Karpas-422 (cell line): ENCODE measurements around the gene SPRED3. TPM values are rescaled to one million over a fixed set of nuclear protein-coding genes. Genes with fewer than 3 reads are reported as not detected.
A peak's percentile ranks its signal among the peaks of the same experiment; 100 is the strongest.
"Not testable (repeated sequence)": the region's sequence is repeated elsewhere in the genome, so short reads cannot be mapped to it uniquely, and the experiment has no call there.

ENCODE experiments used
- DNase-seq: peaks from one replicate; pipeline ENCODE4 v3.0.0-alpha.2; 2015
- H2AFZ ChIP-seq: fragments of 200-600 bp; sonication (generic); 2 replicates; pipeline ENCODE4 v1.6.1; 2014; ENCODE audit warnings: antibody characterized with exemption, low read length, mixed read lengths
- H3K27ac ChIP-seq: fragments of 200-600 bp; sonication (generic); 2 replicates; pipeline ENCODE4 v1.5.1; 2014; ENCODE audit warnings: mild to moderate bottlenecking, low read length, moderate library complexity
- H3K27me3 ChIP-seq: fragments of 200-600 bp; sonication (generic); 2 replicates; pipeline ENCODE4 v1.6.1; 2014; ENCODE audit warnings: low read length, mixed read lengths
- H3K36me3 ChIP-seq: fragments of 200-600 bp; sonication (generic); 2 replicates; pipeline ENCODE4 v1.6.1; 2014; ENCODE audit warnings: low read length, mixed read lengths; ENCODE audit not compliant: insufficient read depth
- H3K4me1 ChIP-seq: fragments of 200-600 bp; sonication (generic); 2 replicates; pipeline ENCODE4 v1.6.1; 2014; ENCODE audit warnings: mild to moderate bottlenecking, low read length, mixed read lengths
- H3K4me2 ChIP-seq: fragments of 200-600 bp; sonication (generic); 2 replicates; pipeline ENCODE4 v1.6.1; 2014; ENCODE audit warnings: low read length, low read depth, mild to moderate bottlenecking; ENCODE audit not compliant: poor library complexity, severe bottlenecking
- H3K4me3 ChIP-seq: fragments of 200-600 bp; sonication (generic); 2 replicates; pipeline ENCODE4 v1.5.1; 2014; ENCODE audit warnings: mild to moderate bottlenecking, antibody characterized with exemption, low read length, mixed read lengths
- H3K79me2 ChIP-seq: fragments of 200-600 bp; sonication (generic); 2 replicates; pipeline ENCODE4 v1.6.1; 2014; ENCODE audit warnings: mild to moderate bottlenecking, low read length, mixed read lengths
- H3K9ac ChIP-seq: fragments of 200-600 bp; sonication (generic); 2 replicates; pipeline ENCODE4 v1.6.0; 2014; ENCODE audit warnings: low read length
- H3K9me2 ChIP-seq: fragments of 200-600 bp; sonication (generic), shearing (Covaris generic); replicated peaks from 2 replicates; pipeline ENCODE4 v1.6.0; 2014; ENCODE audit warnings: mild to moderate bottlenecking, low read length, moderate library complexity; ENCODE audit not compliant: insufficient read depth
- H3K9me3 ChIP-seq: fragments of 300-700, 200-600 bp; sonication (generic); 2 replicates; pipeline ENCODE4 v1.6.1; 2014; ENCODE audit warnings: low read length, mixed read lengths
- H4K20me1 ChIP-seq: fragments of 200-600 bp; sonication (generic); 2 replicates; pipeline ENCODE4 v1.6.1; 2014; ENCODE audit warnings: mild to moderate bottlenecking, antibody characterized with exemption, low read length, low read depth; ENCODE audit not compliant: insufficient read depth
- total RNA-seq: library from RNA; depleted of rRNA; stranded (reverse); fragments of >200 nt; shearing (Covaris generic); gene quantifications from 2 replicates; pipeline ENCODE4 v1.2.3, GENCODE V29; 2014; ENCODE audit warnings: low replicate concordance

The SPRED3 gene
- total RNA-seq, 1 experiment from 2014 or later: 0.11 TPM

DNA sequence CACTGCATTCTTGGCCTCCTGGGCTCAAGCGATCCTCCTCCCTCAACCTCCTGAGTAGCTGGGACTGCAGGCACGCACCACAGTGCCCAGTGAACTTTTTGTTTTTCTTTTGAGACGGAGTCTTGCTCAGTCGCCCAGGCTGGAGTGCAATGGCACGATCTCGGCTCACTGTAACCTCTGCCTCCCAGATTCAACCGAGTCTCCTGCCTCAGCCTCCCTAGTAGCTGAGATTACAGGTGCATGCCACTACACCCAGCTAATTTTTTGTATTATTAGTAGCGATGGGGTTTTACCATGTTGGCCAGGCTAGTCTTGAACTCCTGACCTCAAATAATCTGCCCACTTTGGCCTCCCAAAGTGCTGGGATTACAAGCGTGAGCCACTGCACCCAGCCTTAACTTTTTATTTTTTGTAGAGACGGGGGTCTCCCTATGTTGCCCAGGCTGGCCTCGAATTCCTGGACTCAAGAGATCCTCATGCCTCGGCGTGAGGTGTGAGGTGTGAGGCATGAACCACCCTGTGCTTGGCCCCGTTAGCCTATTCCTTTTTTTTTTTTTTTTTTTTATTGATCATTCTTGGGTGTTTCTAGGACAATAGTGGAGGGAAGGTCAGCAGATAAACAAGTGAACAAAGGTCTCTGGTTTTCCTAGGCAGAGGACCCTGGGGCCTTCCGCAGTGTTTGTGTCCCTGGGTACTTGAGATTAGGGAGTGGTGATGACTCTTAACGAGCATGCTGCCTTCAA is 25.4 kb upstream of the SPRED3 start:
- H3K4me1 ChIP-seq: peaks cover 11% of the 10 kb centered on the region
- not testable (repeated sequence) for H3K27me3 ChIP-seq, H2AFZ ChIP-seq, H3K36me3 ChIP-seq, H3K27ac ChIP-seq, H3K9ac ChIP-seq, H3K9me2 ChIP-seq, H3K79me2 ChIP-seq, H3K9me3 ChIP-seq, DNase-seq, H4K20me1 ChIP-seq
- H3K4me3 ChIP-seq: peak overlapping the region; percentile 55; the same call in 1 of the 2 replicates
- H3K4me2 ChIP-seq: peak overlapping the region; percentile 62

DNA sequence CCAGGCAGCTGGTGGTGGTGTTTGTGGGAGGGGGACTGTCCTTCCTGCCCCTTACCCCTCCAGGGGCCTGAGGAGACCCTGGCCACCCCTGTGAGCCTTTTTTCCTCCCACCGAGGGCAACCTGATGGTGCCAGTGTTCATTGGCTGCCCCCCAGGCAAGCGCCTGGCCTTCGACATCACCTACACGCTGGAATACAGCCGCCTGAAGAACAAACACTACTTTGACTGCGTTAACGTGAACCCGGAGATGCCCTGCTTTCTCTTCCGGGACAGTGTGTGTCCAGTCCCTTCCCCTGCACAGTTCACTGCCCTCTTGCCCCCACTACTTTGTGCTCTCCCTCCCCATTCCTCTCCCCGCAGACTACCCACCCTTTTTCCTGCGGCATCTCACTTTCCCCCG is 21.5 kb upstream of the SPRED3 start:
- H3K9me2 ChIP-seq: no peaks in the 10 kb centered on the region
- no peaks in the 10 kb centered on the region for H4K20me1 ChIP-seq
- no peak overlapping the region for H3K4me3 ChIP-seq
- no peak overlapping the region for H2AFZ ChIP-seq
- no peaks in the 10 kb centered on the region for H3K79me2 ChIP-seq
- no peak for DNase-seq
- no peak overlapping the region for H3K9ac ChIP-seq
- H3K4me2 ChIP-seq: no peak overlapping the region
- peaks cover 10% of the 10 kb centered on the region for H3K4me1 ChIP-seq
- no peaks in the 10 kb centered on the region for H3K27me3 ChIP-seq
- no peak overlapping the region for H3K27ac ChIP-seq
- H3K9me3 ChIP-seq: no peaks in the 10 kb centered on the region
- H3K36me3 ChIP-seq: no peaks in the 10 kb centered on the region

DNA sequence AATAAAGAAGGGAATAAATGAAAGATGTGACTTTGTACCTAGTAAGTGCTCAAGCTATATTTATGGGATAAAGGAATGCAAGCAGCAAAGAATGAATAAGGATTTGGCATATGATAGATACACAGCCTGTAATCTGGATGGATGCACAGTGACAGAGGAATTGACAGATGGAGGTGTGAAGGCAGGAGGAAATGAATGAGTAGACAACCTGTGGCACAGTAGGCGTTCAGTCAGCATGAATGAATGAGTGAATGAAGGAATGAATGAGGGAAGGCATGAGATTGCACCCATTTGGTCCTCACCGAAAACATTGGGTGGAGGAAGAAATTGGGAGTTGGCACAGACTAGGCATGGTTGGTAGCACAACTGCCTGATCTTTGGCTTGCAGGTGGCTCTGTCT is 18.9 kb upstream of the SPRED3 start:
- Histone ChIP-seq H3K4me1 (peaks cover 7% of the 10 kb centered on the region), H3K27me3 (no peaks in the 10 kb centered on the region), H4K20me1 (no peaks in the 10 kb centered on the region), H3K9me3 (no peaks in the 10 kb centered on the region), H3K4me3 (no peak overlapping the region), H3K36me3 (no peaks in the 10 kb centered on the region), H2AFZ (no peak overlapping the region), H3K27ac (no peak overlapping the region), H3K79me2 (no peaks in the 10 kb centered on the region), H3K9ac (no peak overlapping the region), H3K4me2 (no peak overlapping the region), H3K9me2 (no peaks in the 10 kb centered on the region)
- no peak for DNase-seq

DNA sequence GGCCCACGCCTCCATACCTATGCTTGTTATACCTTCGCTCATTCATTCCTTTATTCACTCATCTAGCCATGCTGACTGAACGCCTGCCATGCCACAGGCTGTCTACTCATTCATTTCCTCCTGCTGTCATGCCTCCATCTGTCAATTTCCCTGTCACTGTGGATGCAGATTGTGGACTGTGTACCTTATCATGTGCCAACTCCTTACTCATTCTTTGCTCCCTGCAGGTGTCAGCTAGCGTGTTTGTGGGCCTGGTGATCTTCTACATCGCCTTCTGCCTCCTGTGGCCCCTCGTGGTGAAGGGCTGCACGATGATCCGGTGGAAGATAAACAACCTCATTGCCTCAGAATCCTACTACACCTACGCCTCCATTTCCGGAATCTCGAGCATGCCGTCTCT is 18.2 kb upstream of the SPRED3 start:
- H4K20me1 ChIP-seq: no peaks in the 10 kb centered on the region
- peaks cover 7% of the 10 kb centered on the region for H3K4me1 ChIP-seq
- H3K27me3 ChIP-seq: no peaks in the 10 kb centered on the region
- no peaks in the 10 kb centered on the region for H3K9me2 ChIP-seq
- H3K4me3 ChIP-seq: no peak overlapping the region
- no peak overlapping the region for H3K27ac ChIP-seq
- no peaks in the 10 kb centered on the region for H3K9me3 ChIP-seq
- H3K4me2 ChIP-seq: no peak overlapping the region
- H3K79me2 ChIP-seq: peaks cover 5% of the 10 kb centered on the region
- no peak overlapping the region for H3K9ac ChIP-seq
- no peaks in the 10 kb centered on the region for H3K36me3 ChIP-seq
- H2AFZ ChIP-seq: no peak overlapping the region
- no peak for DNase-seq

DNA sequence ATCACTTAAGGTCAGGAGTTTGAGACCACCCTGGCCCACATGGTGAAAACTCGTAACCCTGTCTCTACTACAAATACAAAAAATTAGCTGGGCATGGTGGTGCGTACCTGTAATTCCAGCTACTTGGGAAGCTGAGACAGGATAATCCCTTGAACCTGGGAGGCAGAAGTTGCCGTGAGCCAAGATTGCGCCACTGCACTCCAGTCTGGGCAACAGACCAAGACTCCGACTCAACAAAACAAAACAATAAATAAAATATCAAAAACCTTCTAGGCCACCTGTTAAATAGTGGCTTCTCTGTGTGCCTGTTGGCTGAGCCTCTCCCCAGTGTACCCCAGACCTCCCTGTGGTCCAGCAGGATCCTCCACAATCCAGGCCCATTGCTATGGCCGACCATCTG is 17.4 kb upstream of the SPRED3 start:
- no peak overlapping the region for H3K9ac ChIP-seq
- H2AFZ ChIP-seq: no peak overlapping the region
- H3K4me1 ChIP-seq: peaks cover 15% of the 10 kb centered on the region
- no peak overlapping the region for H3K27ac ChIP-seq
- no peaks in the 10 kb centered on the region for H3K9me2 ChIP-seq
- DNase-seq: no peak
- H3K79me2 ChIP-seq: peaks cover 13% of the 10 kb centered on the region
- H3K4me3 ChIP-seq: no peak overlapping the region
- H3K36me3 ChIP-seq: no peaks in the 10 kb centered on the region
- no peak overlapping the region for H3K4me2 ChIP-seq
- no peaks in the 10 kb centered on the region for H3K9me3 ChIP-seq
- no peaks in the 10 kb centered on the region for H3K27me3 ChIP-seq
- peaks cover 5% of the 10 kb centered on the region; the same call in 1 of the 2 replicates for H4K20me1 ChIP-seq

DNA sequence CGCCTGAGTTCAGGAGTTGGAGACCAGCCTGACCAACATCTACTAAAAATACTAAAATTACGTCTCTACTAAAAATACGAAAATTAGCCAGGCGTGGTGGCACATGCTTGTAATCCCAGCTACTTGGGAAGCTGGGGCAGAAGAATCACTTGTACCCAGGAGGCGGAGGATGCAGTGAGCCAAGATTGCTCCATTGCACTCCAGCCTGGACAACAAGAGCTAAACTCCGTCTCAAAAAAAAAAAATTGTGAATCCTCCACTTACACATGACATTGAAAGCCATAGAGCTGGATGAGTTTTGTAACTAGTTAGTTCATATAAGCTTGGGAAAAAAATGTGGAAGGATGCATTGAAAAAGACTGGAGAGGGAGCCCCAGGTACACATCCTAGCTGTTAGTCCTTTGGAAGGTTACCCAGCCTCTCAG is 14.6 kb upstream of the SPRED3 start:
- peaks cover 19% of the 10 kb centered on the region for H3K4me1 ChIP-seq
- H3K9me2 ChIP-seq: no peaks in the 10 kb centered on the region
- H3K27ac ChIP-seq: no peak overlapping the region
- H3K27me3 ChIP-seq: no peaks in the 10 kb centered on the region
- peak overlapping the region; percentile 90 for H3K4me2 ChIP-seq
- H3K36me3 ChIP-seq: peaks cover 4% of the 10 kb centered on the region; the same call in 1 of the 2 replicates
- DNase-seq: no peak
- peaks cover 6% of the 10 kb centered on the region; the same call in 1 of the 2 replicates for H4K20me1 ChIP-seq
- H2AFZ ChIP-seq: peak overlapping the region; percentile 73
- peak overlapping the region; percentile 71 for H3K4me3 ChIP-seq
- H3K79me2 ChIP-seq: peaks cover 33% of the 10 kb centered on the region
- no peaks in the 10 kb centered on the region for H3K9me3 ChIP-seq
- peak overlapping the region; percentile 67 for H3K9ac ChIP-seq

DNA sequence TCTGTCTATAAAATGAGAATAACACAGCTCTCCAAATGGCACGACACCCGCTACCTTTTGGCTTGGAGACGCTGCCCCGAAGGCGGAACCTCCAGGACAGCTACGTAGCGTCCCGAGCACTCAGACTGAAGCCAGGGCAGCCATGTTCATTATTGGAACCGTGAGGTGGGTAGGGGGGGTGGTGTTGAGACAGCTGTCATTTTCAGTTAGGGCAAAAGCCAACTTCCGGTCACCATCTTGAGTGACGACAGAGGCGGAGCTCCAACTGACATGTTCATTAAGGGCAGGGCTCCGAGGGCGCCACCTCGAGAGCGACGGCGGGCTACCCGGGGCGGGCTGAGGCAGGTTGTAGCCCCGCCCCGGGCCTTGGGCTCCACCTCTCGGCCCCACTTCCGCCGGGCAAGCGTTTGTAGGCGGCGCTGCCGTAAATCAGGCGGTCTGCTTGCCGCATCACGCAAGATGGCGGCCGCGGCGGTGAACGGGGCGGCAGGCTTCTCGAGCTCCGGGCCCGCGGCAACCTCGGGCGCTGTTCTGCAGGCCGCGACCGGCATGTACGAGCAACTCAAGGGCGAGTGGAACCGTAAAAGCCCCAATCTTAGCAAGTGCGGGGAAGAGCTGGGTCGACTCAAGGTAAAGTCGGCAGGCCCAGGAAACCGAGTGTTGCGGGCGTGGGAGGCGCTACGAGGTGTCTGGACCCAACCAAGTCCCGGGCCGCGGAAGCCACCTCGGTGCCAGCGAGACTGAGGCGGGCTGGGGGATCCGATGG is 14.0 kb upstream of the SPRED3 start, which contains the start of gene PSMD8:
Gene PSMD8 (plus strand): TSS at position 240 of the 766 bp plus-strand sequence. CDS start 31 bp downstream, at position 271.
- Histone ChIP-seq H3K4me2 (peak within 1 kb of the TSS; percentile 90), H3K9ac (peak within 1 kb of the TSS; percentile 85), H4K20me1 (peaks cover 6% of the 10 kb centered on the region; the same call in 1 of the 2 replicates), H3K9me2 (no peaks in the 10 kb centered on the region), H2AFZ (peak within 1 kb of the TSS; percentile 73), H3K27me3 (no peaks in the 10 kb centered on the region), H3K4me1 (peaks cover 19% of the 10 kb centered on the region), H3K4me3 (peak within 1 kb of the TSS; percentile 85), H3K9me3 (no peaks in the 10 kb centered on the region), H3K79me2 (peaks cover 33% of the 10 kb centered on the region), H3K27ac (peak within 1 kb of the TSS; percentile 14; the same call in 1 of the 2 replicates), H3K36me3 (peaks cover 4% of the 10 kb centered on the region; the same call in 1 of the 2 replicates)
- DNase-seq: peak; percentile 100

DNA sequence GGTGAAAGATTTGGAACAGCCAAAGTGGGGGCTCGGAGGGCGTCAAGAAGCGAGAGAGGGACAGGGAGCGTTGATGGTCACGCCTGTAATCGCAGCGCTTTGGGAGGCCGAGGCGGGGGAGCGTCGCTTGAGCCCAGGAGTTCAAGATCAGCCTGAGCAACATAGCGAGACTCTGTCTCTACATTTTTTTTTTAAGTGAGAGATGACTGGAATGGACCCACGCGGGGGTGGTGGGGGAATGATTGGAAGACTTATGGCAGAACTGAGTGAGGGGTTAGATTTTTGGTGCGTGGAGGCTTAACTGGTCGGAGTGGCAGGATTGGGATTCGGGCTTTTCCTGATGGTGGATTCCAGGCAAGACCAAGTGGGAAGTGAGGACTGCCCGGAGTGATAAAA is 13.4 kb upstream of the SPRED3 start:
- Histone ChIP-seq H3K4me2 (peak overlapping the region; percentile 90), H3K36me3 (peaks cover 4% of the 10 kb centered on the region; the same call in 1 of the 2 replicates), H3K79me2 (peaks cover 33% of the 10 kb centered on the region), H3K9me3 (no peaks in the 10 kb centered on the region), H2AFZ (peak overlapping the region; percentile 51; the same call in 1 of the 2 replicates), H3K4me1 (peaks cover 19% of the 10 kb centered on the region), H3K9ac (peak overlapping the region; percentile 85), H3K9me2 (no peaks in the 10 kb centered on the region), H3K27me3 (no peaks in the 10 kb centered on the region), H3K27ac (peak overlapping the region; percentile 14; the same call in 1 of the 2 replicates), H4K20me1 (peaks cover 6% of the 10 kb centered on the region; the same call in 1 of the 2 replicates), H3K4me3 (peak overlapping the region; percentile 85)
- no peak for DNase-seq
